Spleen (tissue), 11 donors: ENCODE results near the gene BCAS4. TPM values are rescaled to one million over a fixed set of nuclear protein-coding genes. Genes with fewer than 3 reads are reported as not detected.

ENCODE experiments used
- DNase-seq: peaks from one replicate; pipeline ENCODE4 v3.0.0-alpha.2; 2020
- H3K27ac ChIP-seq, 8 donors: fragments of 200-600 bp; sonication (generic) in 7 of 8; 1 replicate in 4 of 8; 2 replicates in 4 of 8; pipeline versions ENCODE4 v1.5.0 to v1.8.0; 2016 to 2021; ENCODE audit warnings: inconsistent platforms in 4 of 8, mild to moderate bottlenecking in 4 of 8, moderate library complexity in 1 of 8
- H3K27me3 ChIP-seq, 7 donors: fragments of 200-600 bp; sonication (generic) in 6 of 7; replicated peaks in 1 of 7; 1 replicate in 4 of 7; 2 replicates in 3 of 7; pipeline versions ENCODE4 v1.5.0 to v1.8.0; 2016 to 2021; ENCODE audit warnings: inconsistent platforms in 3 of 7, mild to moderate bottlenecking in 1 of 7
- H3K36me3 ChIP-seq, 6 donors: fragments of 200-600 bp; sonication (generic) in 5 of 6; 1 replicate in 4 of 6; 2 replicates in 2 of 6; pipeline versions ENCODE4 v1.5.0 to v1.8.0; 2016 to 2021; ENCODE audit warnings: inconsistent platforms in 2 of 6
- H3K4me1 ChIP-seq, 6 donors: fragments of 200-600 bp; sonication (generic) in 5 of 6; 1 replicate in 3 of 6; 2 replicates in 3 of 6; pipeline versions ENCODE4 v1.5.0 to v1.8.0; 2016 to 2021; ENCODE audit warnings: inconsistent platforms in 3 of 6
- H3K4me3 ChIP-seq, 8 donors: fragments of 200-600 bp; sonication (generic) in 7 of 8; 1 replicate in 4 of 8; 2 replicates in 4 of 8; pipeline versions ENCODE4 v1.5.0 to v1.8.0; 2016 to 2021; ENCODE audit warnings: inconsistent platforms in 4 of 8, mild to moderate bottlenecking in 4 of 8, moderate library complexity in 2 of 8
- H3K9me3 ChIP-seq, 8 donors: fragments of 200-600 bp; sonication (generic) in 7 of 8; 1 replicate in 4 of 8; 2 replicates in 4 of 8; pipeline versions ENCODE4 v1.5.0 to v1.8.0; 2016 to 2021; ENCODE audit warnings: inconsistent platforms in 4 of 8
- POLR2A ChIP-seq, 3 donors: fragments of 450-650 bp; IDR thresholded peaks; one replicate each; pipeline ENCODE4 v1.5.1; 2017; ENCODE audit warnings: antibody characterized with exemption in 3 of 3, mild to moderate bottlenecking in 1 of 3
- POLR2AphosphoS5 ChIP-seq, 3 donors: sonication (generic); formaldehyde crosslinking; IDR thresholded peaks; one replicate each; pipeline ENCODE4 v1.5.1; 2017; ENCODE audit warnings: antibody characterized with exemption in 3 of 3
- WGBS, 5 donors: extraction: QIAGEN DNeasy Blood & Tissue Kit in 3 of 5; methylation state at CpG; one replicate each; pipeline versions ENCODE4 v1.1.5 to v1.1.7; 2013 to 2018; 5-methylcytosine and 5-hydroxymethylcytosine counted together
- intact Hi-C: fragments of 100-400 bp; cut with DNase I; formaldehyde crosslinking; loops from one replicate; pipeline ENCODE4 v1.15.0; 2023; ENCODE audit warnings: low total_unique reads
- polyA plus RNA-seq, 3 donors: library from polyadenylated mRNA; stranded (reverse); fragments of 200-250 nt; gene quantifications; one replicate each; pipeline ENCODE4 v1.2.1, GENCODE V29; 2013
- total RNA-seq, 7 donors: library from RNA; depleted of rRNA in 3 of 7; stranded (reverse); fragments of >200 nt in 3 of 7; fragmentation: NEBNext Ultra II Directional in 4 of 7; extraction: Animal tissue kit (Norgen Biotek cat#: 25700) in 4 of 7; gene quantifications; one replicate each; pipeline versions ENCODE4 v1.1.0 to v1.2.1, GENCODE V29; 2016 to 2021
- TF ChIP-seq, protein P1 (sequence below), 11 experiments: fragments of 200-600 bp in 7 of 11; fragments of 450-650 bp in 4 of 11; sonication (generic) in 4 of 11; IDR thresholded peaks in 8 of 11; conservative IDR thresholded peaks in 3 of 11; 1 replicate in 7 of 11; 2 replicates in 4 of 11; pipeline versions ENCODE4 v1.4.0 to v1.8.0; 2016 to 2021; ENCODE audit warnings: antibody characterized with exemption in 11 of 11, inconsistent platforms in 4 of 11, mild to moderate bottlenecking in 1 of 11
- donor health status: healthy with polysubstance abuse.
- donor health status: DM: no; HTN: no; CAD: no; lungs with moderate emphysema.
- donor health status: DM: no; HTN: no; CAD: no.
- donor health status: Bipolar disorder and iron deficiency.
- donor health status: healthy.
- donor health status: DM: no; HTN: no; CAD: no.
- donor health status: DM: yes; HTN: yes; CAD: no.

Gene BCAS4
- total and polyA plus RNA-seq, 10 donors = 11.8 to 33.3 (median 19.7) TPM

DNA sequence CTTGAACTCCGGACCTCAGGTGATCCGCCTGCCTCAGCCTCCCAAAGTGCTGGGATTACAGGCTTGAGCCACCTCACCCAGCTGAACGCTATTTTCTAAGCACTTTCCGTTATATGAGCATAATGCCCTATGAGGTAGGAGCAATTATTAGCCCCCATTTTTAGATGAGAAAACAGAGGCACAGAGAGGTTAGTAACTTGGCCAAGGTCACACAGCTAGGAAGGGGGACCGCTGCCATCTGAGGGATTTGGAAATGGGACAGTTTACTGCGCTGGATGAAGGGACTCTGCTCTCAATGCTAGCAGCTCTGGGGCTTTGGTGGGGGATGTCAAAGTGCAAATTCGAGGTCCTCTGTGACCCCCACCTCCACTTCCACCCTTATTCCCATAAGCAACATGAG, 62.5 kb downstream of the BCAS4 start:
- Histone ChIP-seq H3K27ac (no peak overlapping the region), H3K9me3 (no peaks in the 10 kb centered on the region), H3K4me1 (peaks cover 0 to 9% (median 0%) of the 10 kb centered on the region in 6 donors), H3K4me3 (no peak overlapping the region), H3K36me3 (peaks cover 0 to 38% (median 3%) of the 10 kb centered on the region in 6 donors), H3K27me3 (no peaks in the 10 kb centered on the region)
- DNase-seq = no peak
- intact Hi-C loops = no loop called here
- 91 to 96% (median 93%) methylated on average over 7 of the region's 7 CpGs for WGBS, 5 donors
- no peak for TF ChIP-seq POLR2A (IDR thresholded peaks at IDR 0.05)
- TF ChIP-seq, protein P1, sequence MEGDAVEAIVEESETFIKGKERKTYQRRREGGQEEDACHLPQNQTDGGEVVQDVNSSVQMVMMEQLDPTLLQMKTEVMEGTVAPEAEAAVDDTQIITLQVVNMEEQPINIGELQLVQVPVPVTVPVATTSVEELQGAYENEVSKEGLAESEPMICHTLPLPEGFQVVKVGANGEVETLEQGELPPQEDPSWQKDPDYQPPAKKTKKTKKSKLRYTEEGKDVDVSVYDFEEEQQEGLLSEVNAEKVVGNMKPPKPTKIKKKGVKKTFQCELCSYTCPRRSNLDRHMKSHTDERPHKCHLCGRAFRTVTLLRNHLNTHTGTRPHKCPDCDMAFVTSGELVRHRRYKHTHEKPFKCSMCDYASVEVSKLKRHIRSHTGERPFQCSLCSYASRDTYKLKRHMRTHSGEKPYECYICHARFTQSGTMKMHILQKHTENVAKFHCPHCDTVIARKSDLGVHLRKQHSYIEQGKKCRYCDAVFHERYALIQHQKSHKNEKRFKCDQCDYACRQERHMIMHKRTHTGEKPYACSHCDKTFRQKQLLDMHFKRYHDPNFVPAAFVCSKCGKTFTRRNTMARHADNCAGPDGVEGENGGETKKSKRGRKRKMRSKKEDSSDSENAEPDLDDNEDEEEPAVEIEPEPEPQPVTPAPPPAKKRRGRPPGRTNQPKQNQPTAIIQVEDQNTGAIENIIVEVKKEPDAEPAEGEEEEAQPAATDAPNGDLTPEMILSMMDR (IDR thresholded peaks at IDR 0.05 in 8 of 11, conservative IDR thresholded peaks at IDR 0.05 in 3 of 11) = no peak
- no peak for TF ChIP-seq POLR2AphosphoS5 (IDR thresholded peaks at IDR 0.05)

DNA sequence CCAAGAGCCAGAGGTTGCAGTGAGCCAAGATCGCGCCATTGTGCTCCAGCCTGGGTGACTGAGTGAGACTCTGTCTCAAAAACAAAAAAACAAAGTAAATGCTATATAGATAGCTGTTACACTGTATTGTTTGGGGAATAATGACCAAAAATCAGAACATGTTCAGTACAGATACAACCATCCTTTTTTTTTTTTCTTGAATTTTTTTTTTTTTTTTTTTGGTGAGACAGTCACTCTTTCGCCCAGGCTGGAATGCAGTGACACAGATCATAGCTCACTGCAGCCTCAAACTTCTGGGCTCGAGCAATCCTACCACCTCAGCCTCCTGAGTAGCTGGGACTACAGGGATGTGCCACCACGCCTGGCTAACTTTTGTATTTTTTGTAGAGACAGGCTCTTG, 63.7 kb downstream of the BCAS4 start:
- intact Hi-C loops = no loop called here
- DNase-seq = no peak

GRCh38 chr20:50859161-50859560, 64.3 kb downstream of the BCAS4 start:
- Histone ChIP-seq H3K4me1 (peaks cover 0 to 9% (median 0%) of the 10 kb centered on the region in 6 donors), H3K36me3 (peaks cover 0 to 29% (median 2%) of the 10 kb centered on the region in 6 donors), H3K27me3 (no peaks in the 10 kb centered on the region), H3K27ac (no peak overlapping the region), H3K4me3 (no peak overlapping the region), H3K9me3 (no peaks in the 10 kb centered on the region)
- intact Hi-C loops = no loop called here
- WGBS, 5 donors = 79 to 94% (median 85%) methylated on average over 10 of the region's 10 CpGs
- TF ChIP-seq POLR2AphosphoS5 (IDR thresholded peaks at IDR 0.05) = no peak
- DNase-seq = no peak

More for the DNA sequence above, 63.7 kb downstream of the BCAS4 start:
- no peaks in the 10 kb centered on the region for H3K9me3 ChIP-seq
- no peak overlapping the region for H3K27ac ChIP-seq
- WGBS, 5 donors = 87 to 94% (median 91%) methylated on average over 5 of the region's 5 CpGs
- no peak for TF ChIP-seq POLR2AphosphoS5 (IDR thresholded peaks at IDR 0.05)
- TF ChIP-seq, protein P1 (IDR thresholded peaks at IDR 0.05 in 8 of 11, conservative IDR thresholded peaks at IDR 0.05 in 3 of 11) = no peak
- no peak for TF ChIP-seq POLR2A (IDR thresholded peaks at IDR 0.05)
- H3K36me3 ChIP-seq = peaks cover 0 to 34% (median 3%) of the 10 kb centered on the region in 6 donors
- no peaks in the 10 kb centered on the region for H3K27me3 ChIP-seq
- H3K4me1 ChIP-seq = peaks cover 0 to 9% (median 0%) of the 10 kb centered on the region in 6 donors
- H3K4me3 ChIP-seq = no peak overlapping the region

GRCh38 chr20:50861012-50861411, 66.2 kb downstream of the BCAS4 start:
- DNase-seq = no peak
- intact Hi-C loops = no loop called here
- no peak overlapping the region for H3K27ac ChIP-seq
- no peak overlapping the region for H3K4me3 ChIP-seq
- no peaks in the 10 kb centered on the region for H3K9me3 ChIP-seq
- no peak for TF ChIP-seq POLR2A (IDR thresholded peaks at IDR 0.05)
- peaks cover 0 to 19% (median 0%) of the 10 kb centered on the region in 6 donors for H3K36me3 ChIP-seq
- H3K27me3 ChIP-seq = no peaks in the 10 kb centered on the region
- 85 to 89% (median 87%) methylated on average over 12 of the region's 12 CpGs for WGBS, 5 donors
- peaks cover 0 to 9% (median 0%) of the 10 kb centered on the region in 6 donors for H3K4me1 ChIP-seq

- no peak for DNase-seq
- intact Hi-C loops = no loop called here
Observed at GRCh38 chr20:50862546-50862945, 67.7 kb downstream of the BCAS4 start.

More at GRCh38 chr20:50862546-50862945, 67.7 kb downstream of the BCAS4 start:
- Histone ChIP-seq H3K4me3 (no peak overlapping the region), H3K27me3 (no peaks in the 10 kb centered on the region), H3K36me3 (peaks cover 0 to 20% (median 0%) of the 10 kb centered on the region in 6 donors), H3K9me3 (no peaks in the 10 kb centered on the region), H3K27ac (no peak overlapping the region), H3K4me1 (peaks cover 0 to 9% (median 0%) of the 10 kb centered on the region in 6 donors)
- TF ChIP-seq POLR2A (IDR thresholded peaks at IDR 0.05) = no peak
- TF ChIP-seq, protein P1 (IDR thresholded peaks at IDR 0.05 in 8 of 11, conservative IDR thresholded peaks at IDR 0.05 in 3 of 11) = no peak
- no peak for TF ChIP-seq POLR2AphosphoS5 (IDR thresholded peaks at IDR 0.05)
- 62 to 84% (median 78%) methylated on average over 3 of the region's 3 CpGs for WGBS, 5 donors
